ENCODE data around the gene ANKRD34A. TPM values are rescaled to one million over a fixed set of nuclear protein-coding genes. Genes with fewer than 3 reads are reported as not detected.

The ANKRD34A gene
- total RNA-seq, result 1 to 10 TPM in 1 of 2 donors, under 1 TPM in 1; 0.06 to 1.0 TPM
- under 1 TPM; 0.45 to 0.47 TPM for polyA plus RNA-seq
- long read RNA-seq, donor 1, partial matches to known transcripts, result 78 of 98 reads
- long read RNA-seq, donor 1, other reads (novel, unspliced or antisense), result 20 of 98 reads
- long read RNA-seq, donor 2, partial matches to known transcripts, result 66 of 66 reads
- long read RNA-seq, donor 2, other reads (novel, unspliced or antisense), result 0 of 66 reads
- long read RNA-seq, donor 3, partial matches to known transcripts, result 62 of 86 reads
- long read RNA-seq, donor 3, other reads (novel, unspliced or antisense), result 24 of 86 reads
- long read RNA-seq, donor 4, result 0 reads
- long read RNA-seq, donor 5, result 0 reads

DNA sequence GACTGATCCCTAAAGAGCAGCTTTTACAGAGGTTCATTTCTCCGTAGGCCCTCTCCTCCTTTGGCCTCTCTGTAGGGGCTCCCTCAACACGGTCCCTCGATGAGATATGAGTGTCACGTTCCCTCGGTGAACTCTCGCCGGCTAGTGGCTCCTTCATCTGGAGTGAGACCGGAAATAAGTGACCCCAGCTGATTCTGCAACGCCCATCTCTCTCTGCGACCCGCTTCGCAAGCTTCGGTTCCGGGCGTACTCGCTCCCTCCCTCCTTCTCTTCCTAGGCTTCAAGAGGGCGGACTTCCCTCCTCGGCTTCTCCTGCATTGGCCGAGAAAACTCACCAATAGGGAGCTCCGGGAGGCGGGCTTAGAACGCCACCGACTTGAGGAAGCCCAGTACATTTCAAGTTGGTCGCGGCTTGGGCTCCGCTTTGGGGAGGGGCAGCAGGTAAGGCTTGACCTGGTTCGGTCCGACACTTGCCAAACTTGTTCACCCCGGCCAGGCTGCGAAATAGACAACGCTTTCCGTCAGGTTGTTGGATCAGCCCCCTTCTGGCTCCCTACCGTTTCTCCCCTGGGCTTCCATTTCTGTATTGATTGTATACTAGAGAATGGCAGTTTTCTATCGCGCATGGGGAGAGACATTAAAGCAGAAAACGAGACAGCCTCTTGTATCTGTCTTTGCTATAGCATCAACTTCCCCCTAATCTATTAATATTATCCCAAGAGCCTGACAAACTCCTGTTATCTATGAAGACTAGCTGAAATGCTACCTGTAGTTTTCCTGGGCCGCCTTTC, at the start of gene ANKRD34A, which contains the start of gene POLR3GL:
TSS of gene ANKRD34A (minus strand) at position 248 of the 791 bp plus-strand sequence. CDS start 2,816 bp downstream, outside the sequence.
TSS of gene POLR3GL (plus strand) at position 363 of the 791 bp plus-strand sequence. CDS start 10,176 bp downstream, outside the sequence.
- peaks cover 0 to 5% (median 2%) of the 10 kb centered on the region in 4 donors for H3K36me3 ChIP-seq (ENCODE audit: control insufficient read depth in 4 of 4, insufficient read depth in 4 of 4, low read length in 4 of 4)
- 1% methylated on average over 37 of the region's 37 CpGs for WGBS, 2 donors
- H3K4me3 ChIP-seq, result peak within 1 kb of the TSS; percentile 73
- H3K4me1 ChIP-seq (ENCODE audit: control insufficient read depth in 5 of 5, insufficient read depth in 5 of 5, low read length in 5 of 5), result peaks cover 11 to 48% (median 18%) of the 10 kb centered on the region in 5 donors
- peaks cover 0 to 3% (median 0%) of the 10 kb centered on the region in 4 donors for H3K9me3 ChIP-seq (ENCODE audit: control insufficient read depth in 4 of 4, insufficient read depth in 3 of 4, low read length in 3 of 4)
- peak within 1 kb of the TSS; percentile 33 to 97 for H3K9ac ChIP-seq (ENCODE audit: insufficient read depth in 1 of 2, low read length in 2 of 2)
- DNase-seq, result peak; percentile 95 to 98 (median 97)
- H3K27ac ChIP-seq (ENCODE audit: low read depth in 1 of 2, low read length in 1 of 2), result peak within 1 kb of the TSS; percentile 92 to 95
- TF ChIP-seq, protein P1, sequence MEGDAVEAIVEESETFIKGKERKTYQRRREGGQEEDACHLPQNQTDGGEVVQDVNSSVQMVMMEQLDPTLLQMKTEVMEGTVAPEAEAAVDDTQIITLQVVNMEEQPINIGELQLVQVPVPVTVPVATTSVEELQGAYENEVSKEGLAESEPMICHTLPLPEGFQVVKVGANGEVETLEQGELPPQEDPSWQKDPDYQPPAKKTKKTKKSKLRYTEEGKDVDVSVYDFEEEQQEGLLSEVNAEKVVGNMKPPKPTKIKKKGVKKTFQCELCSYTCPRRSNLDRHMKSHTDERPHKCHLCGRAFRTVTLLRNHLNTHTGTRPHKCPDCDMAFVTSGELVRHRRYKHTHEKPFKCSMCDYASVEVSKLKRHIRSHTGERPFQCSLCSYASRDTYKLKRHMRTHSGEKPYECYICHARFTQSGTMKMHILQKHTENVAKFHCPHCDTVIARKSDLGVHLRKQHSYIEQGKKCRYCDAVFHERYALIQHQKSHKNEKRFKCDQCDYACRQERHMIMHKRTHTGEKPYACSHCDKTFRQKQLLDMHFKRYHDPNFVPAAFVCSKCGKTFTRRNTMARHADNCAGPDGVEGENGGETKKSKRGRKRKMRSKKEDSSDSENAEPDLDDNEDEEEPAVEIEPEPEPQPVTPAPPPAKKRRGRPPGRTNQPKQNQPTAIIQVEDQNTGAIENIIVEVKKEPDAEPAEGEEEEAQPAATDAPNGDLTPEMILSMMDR (IDR thresholded peaks at IDR 0.05; ENCODE audit: control extremely low read depth, extremely low read depth), result no peak
- H3K27me3 ChIP-seq (ENCODE audit: control insufficient read depth in 3 of 3, insufficient read depth in 3 of 3, low read length in 2 of 3), result peaks cover 0 to 10% (median 4%) of the 10 kb centered on the region in 3 donors
- peak; percentile 92 for ATAC-seq (ENCODE audit: insufficient read depth, low FRiP score)

DNA sequence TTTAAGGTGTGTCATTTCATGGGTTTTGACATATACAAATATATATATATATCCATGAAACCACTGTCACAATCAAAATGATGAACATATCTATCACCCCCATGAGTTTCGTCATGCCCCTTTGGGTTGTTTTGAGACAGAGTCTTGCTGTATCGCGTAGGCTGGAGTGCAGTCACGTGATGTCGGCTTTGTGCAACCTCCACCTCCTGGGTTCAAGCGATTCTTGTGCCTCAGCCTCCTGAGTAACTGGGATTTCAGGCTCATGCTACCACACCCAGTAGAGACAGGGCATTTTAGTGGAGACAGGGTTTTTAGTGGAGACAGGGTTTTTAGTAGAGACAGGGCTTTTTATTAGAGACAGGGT, 49.2 kb upstream of the ANKRD34A start:
- H3K27ac ChIP-seq (ENCODE audit: low read depth in 1 of 2, low read length in 1 of 2), result peak overlapping the region in 1 of 2 donors; percentile 28
- peaks cover 0 to 5% (median 0%) of the 10 kb centered on the region in 5 donors for H3K4me1 ChIP-seq (ENCODE audit: control insufficient read depth in 5 of 5, insufficient read depth in 5 of 5, low read length in 5 of 5)
- H3K4me3 ChIP-seq, result no peak overlapping the region
- WGBS, 2 donors, result 67 to 79% methylated on average over 6 of the region's 6 CpGs
- no peaks in the 10 kb centered on the region for H3K36me3 ChIP-seq (ENCODE audit: control insufficient read depth in 4 of 4, insufficient read depth in 4 of 4, low read length in 4 of 4)
- ATAC-seq (ENCODE audit: insufficient read depth, low FRiP score) (no peak), DNase-seq (no peak)
- peaks cover 0 to 13% (median 11%) of the 10 kb centered on the region in 3 donors for H3K27me3 ChIP-seq (ENCODE audit: control insufficient read depth in 3 of 3, insufficient read depth in 3 of 3, low read length in 2 of 3)
- no peak overlapping the region for H3K9ac ChIP-seq (ENCODE audit: insufficient read depth in 1 of 2, low read length in 2 of 2)
- H3K9me3 ChIP-seq (ENCODE audit: control insufficient read depth in 4 of 4, insufficient read depth in 3 of 4, low read length in 3 of 4), result no peaks in the 10 kb centered on the region
- TF ChIP-seq, protein P1 (IDR thresholded peaks at IDR 0.05; ENCODE audit: control extremely low read depth, extremely low read depth), result no peak

DNA sequence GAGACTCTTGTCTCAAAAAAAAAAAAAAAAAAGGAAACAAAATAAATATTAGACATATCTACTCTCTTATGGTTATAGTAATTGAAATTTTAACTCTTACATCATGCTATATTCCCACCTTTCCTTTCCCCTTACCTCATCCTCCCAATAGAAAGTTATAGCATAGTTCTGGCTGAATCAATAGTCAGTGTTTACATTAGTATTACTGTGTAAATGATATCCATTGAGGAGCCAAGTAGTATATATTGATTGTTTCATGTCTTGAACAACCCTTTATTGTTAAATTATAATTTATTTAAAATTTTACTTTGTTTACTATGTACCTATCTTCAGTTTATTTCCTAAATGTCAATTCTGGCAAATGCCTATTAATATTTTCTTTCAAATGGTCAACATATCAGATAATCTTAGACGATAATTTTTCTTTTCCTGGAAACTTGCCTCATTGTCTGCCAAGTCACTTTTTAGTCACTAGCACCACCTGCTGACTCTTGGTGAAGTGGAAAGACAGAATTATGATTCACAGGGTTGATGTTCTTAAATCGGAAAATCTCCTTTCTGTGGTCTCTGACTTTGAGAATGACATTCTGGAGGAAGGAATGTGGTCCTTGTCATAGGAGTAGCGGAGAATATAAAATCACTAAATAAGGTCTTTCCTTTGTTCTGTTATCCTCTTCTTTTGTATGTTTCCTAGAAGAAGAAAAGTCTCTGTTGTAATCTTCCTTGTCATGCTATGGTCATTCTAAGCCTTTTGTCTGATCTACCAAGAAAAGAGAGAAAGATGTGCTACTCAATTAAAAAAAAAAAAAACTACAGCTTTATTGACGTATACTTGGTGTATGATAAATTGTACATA, 48.6 kb upstream of the ANKRD34A start:
- Histone ChIP-seq H3K9ac (ENCODE audit: insufficient read depth in 1 of 2, low read length in 2 of 2) (no peak overlapping the region), H3K27me3 (ENCODE audit: control insufficient read depth in 3 of 3, insufficient read depth in 3 of 3, low read length in 2 of 3) (peaks cover 0 to 7% (median 5%) of the 10 kb centered on the region in 3 donors), H3K9me3 (ENCODE audit: control insufficient read depth in 4 of 4, insufficient read depth in 3 of 4, low read length in 3 of 4) (no peaks in the 10 kb centered on the region), H3K4me1 (ENCODE audit: control insufficient read depth in 5 of 5, insufficient read depth in 5 of 5, low read length in 5 of 5) (peaks cover 0 to 5% (median 0%) of the 10 kb centered on the region in 5 donors), H3K4me3 (no peak overlapping the region), H3K36me3 (ENCODE audit: control insufficient read depth in 4 of 4, insufficient read depth in 4 of 4, low read length in 4 of 4) (no peaks in the 10 kb centered on the region), H3K27ac (ENCODE audit: low read depth in 1 of 2, low read length in 1 of 2) (no peak overlapping the region)
- peak; percentile 35 to 87 (median 85) for DNase-seq
- 2 to 10% methylated on average over 4 of the region's 4 CpGs for whole genome bisulfite sequencing, 2 donors
- peak; percentile 15 for ATAC-seq (ENCODE audit: insufficient read depth, low FRiP score)
- TF ChIP-seq, protein P1 (IDR thresholded peaks at IDR 0.05; ENCODE audit: control extremely low read depth, extremely low read depth), result peak; percentile 91

Data from lung (tissue), 16 donors.